ENCODE data around the gene EIF4EBP3. TPM values are rescaled to one million over a fixed set of nuclear protein-coding genes. Genes with fewer than 3 reads are reported as not detected.
A peak's percentile ranks its signal among the peaks of the same experiment; 100 is the strongest.

The EIF4EBP3 gene
- total and polyA plus RNA-seq, 8 donors: 10.2 to 16.8 (median 12.4) TPM

- Histone ChIP-seq H3K27me3 (no peaks in the 10 kb centered on the region), H3K36me3 (peaks cover 0 to 39% of the 10 kb centered on the region in 2 donors), H3K27ac (peak overlapping the region in 1 of 2 donors; percentile 58), H3K9me3 (no peaks in the 10 kb centered on the region), H3K4me3 (no peak overlapping the region), H3K4me1 (peaks cover 21 to 59% of the 10 kb centered on the region in 2 donors)
- ATAC-seq: no peak
- DNase-seq: no peak
- intact Hi-C loops (cut with DNase I): no loop called here
- TF ChIP-seq CTCF (IDR thresholded peaks at IDR 0.05): no peak
Measured at GRCh38 chr5:140554454-140554853, 7.0 kb downstream of the EIF4EBP3 start.

- H3K36me3 ChIP-seq: peaks cover 0 to 34% of the 10 kb centered on the region in 2 donors
- no peaks in the 10 kb centered on the region for H3K9me3 ChIP-seq
- H3K4me3 ChIP-seq: peak overlapping the region; percentile 70 to 79
- ATAC-seq (no peak), DNase-seq (no peak)
- intact Hi-C loops (cut with DNase I): no loop called here
- TF ChIP-seq CTCF (IDR thresholded peaks at IDR 0.05): no peak
- H3K4me1 ChIP-seq: peaks cover 15 to 51% of the 10 kb centered on the region in 2 donors
- peak overlapping the region in 1 of 2 donors; percentile 93 for H3K27ac ChIP-seq
- no peaks in the 10 kb centered on the region for H3K27me3 ChIP-seq
Measured at GRCh38 chr5:140555747-140556312, 8.4 kb downstream of the EIF4EBP3 start.

GRCh38 chr5:140556438-140556837, 9.0 kb downstream of the EIF4EBP3 start:
- no peak for TF ChIP-seq CTCF (IDR thresholded peaks at IDR 0.05)
- Histone ChIP-seq H3K27me3 (no peaks in the 10 kb centered on the region), H3K36me3 (peaks cover 0 to 28% of the 10 kb centered on the region in 2 donors), H3K27ac (peak overlapping the region; percentile 90 to 93), H3K4me3 (peak overlapping the region; percentile 70 to 79), H3K4me1 (peaks cover 15 to 51% of the 10 kb centered on the region in 2 donors), H3K9me3 (no peaks in the 10 kb centered on the region)
- ATAC-seq: peak; percentile 3
- peak in 1 of 4 donors; percentile 65 for DNase-seq
- intact Hi-C loops (cut with DNase I): no loop called here

- H3K9me3 ChIP-seq: no peaks in the 10 kb centered on the region
- intact Hi-C loops (cut with DNase I): no loop called here
- ATAC-seq (peak; percentile 97), DNase-seq (peak; percentile 93 to 99 (median 94))
- H3K4me1 ChIP-seq: peaks cover 15 to 56% of the 10 kb centered on the region in 2 donors
- H3K27ac ChIP-seq: peak within 1 kb of the TSS; percentile 90 to 93
- H3K36me3 ChIP-seq: peaks cover 0 to 20% of the 10 kb centered on the region in 2 donors
- H3K27me3 ChIP-seq: no peaks in the 10 kb centered on the region
- no peak for TF ChIP-seq CTCF (IDR thresholded peaks at IDR 0.05)
- peak within 1 kb of the TSS; percentile 70 to 79 for H3K4me3 ChIP-seq
Measured at GRCh38 chr5:140557136-140557805, 9.8 kb downstream of the EIF4EBP3 start, which contains the start of gene SRA1. Gene SRA1, minus strand, starts transcription at chr5:140557473. Its CDS starts 21 bp downstream, at chr5:140557452.

GRCh38 chr5:140557965-140558364, 10.5 kb downstream of the EIF4EBP3 start:
- DNase-seq (no peak), ATAC-seq (no peak)
- intact Hi-C loops (cut with DNase I): no loop called here
- no peaks in the 10 kb centered on the region for H3K9me3 ChIP-seq
- H3K27ac ChIP-seq: peak overlapping the region; percentile 90 to 93
- H3K4me1 ChIP-seq: peaks cover 15 to 58% of the 10 kb centered on the region in 2 donors
- H3K4me3 ChIP-seq: peak overlapping the region in 1 of 2 donors; percentile 70
- TF ChIP-seq CTCF (IDR thresholded peaks at IDR 0.05): no peak
- H3K36me3 ChIP-seq: peaks cover 0 to 15% of the 10 kb centered on the region in 2 donors
- H3K27me3 ChIP-seq: no peaks in the 10 kb centered on the region

Data from left lung (tissue), 10 donors.